Muscle layer of colon (tissue), 2 donors: ENCODE results near the gene MLLT6.
A peak's percentile ranks its signal among the peaks of the same experiment; 100 is the strongest.

Experiments
- H3K27ac ChIP-seq: one replicate; pipeline ENCODE4 v1.7.0; 2013; ENCODE audit warnings: low read depth, mild to moderate bottlenecking, low read length, moderate library complexity
- H3K27me3 ChIP-seq, 2 donors: one replicate each; pipeline ENCODE4 v1.7.0; 2013; ENCODE audit warnings: low read length in 2 of 2, mild to moderate bottlenecking in 2 of 2; ENCODE audit not compliant: insufficient read depth in 2 of 2, control insufficient read depth in 1 of 2
- H3K36me3 ChIP-seq: one replicate; pipeline ENCODE4 v1.7.0; 2013; ENCODE audit warnings: mild to moderate bottlenecking, low read length; ENCODE audit not compliant: insufficient read depth
- H3K4me1 ChIP-seq: one replicate; pipeline ENCODE4 v1.7.0; 2013; ENCODE audit warnings: mild to moderate bottlenecking, low read length; ENCODE audit not compliant: insufficient read depth
- H3K4me3 ChIP-seq, 2 donors: one replicate each; pipeline ENCODE4 v1.7.0; 2013; ENCODE audit warnings: low read length in 2 of 2, low read depth in 1 of 2, mild to moderate bottlenecking in 1 of 2, moderate library complexity in 1 of 2
- H3K9ac ChIP-seq: one replicate; pipeline ENCODE4 v1.7.0; 2013; ENCODE audit warnings: low read length
- H3K9me3 ChIP-seq: one replicate; pipeline ENCODE4 v1.7.0; 2013; ENCODE audit warnings: mild to moderate bottlenecking, low read length
- donor health status: abdominal sarcoma.
- donor health status: Adenocarcinoma of cecum.

The MLLT6 gene

GRCh38 chr17:38703742-38704605, 1.1 kb upstream of the MLLT6 start:
- Histone ChIP-seq H3K9me3 (no peaks in the 10 kb centered on the region), H3K4me1 (peaks cover 35% of the 10 kb centered on the region)

GRCh38 chr17:38705523-38705802, 390 bp downstream of the MLLT6 start:
- H3K9me3 ChIP-seq, result no peaks in the 10 kb centered on the region
- H3K9ac ChIP-seq, result no peak overlapping the region
- H3K27ac ChIP-seq, result peak overlapping the region; percentile 94
- peaks cover 22% of the 10 kb centered on the region for H3K36me3 ChIP-seq
- H3K4me1 ChIP-seq, result peaks cover 35% of the 10 kb centered on the region
- peak overlapping the region; percentile 85 to 98 for H3K4me3 ChIP-seq
- H3K27me3 ChIP-seq, result no peaks in the 10 kb centered on the region

More at GRCh38 chr17:38703742-38704605, 1.1 kb upstream of the MLLT6 start:
- no peaks in the 10 kb centered on the region for H3K27me3 ChIP-seq
- peak overlapping the region; percentile 97 for H3K27ac ChIP-seq
- H3K36me3 ChIP-seq, result peaks cover 7% of the 10 kb centered on the region
- H3K4me3 ChIP-seq, result peak overlapping the region; percentile 75 to 96
- H3K9ac ChIP-seq, result peak overlapping the region; percentile 97

GRCh38 chr17:38705803-38706504, 881 bp downstream of the MLLT6 start:
- H3K27ac ChIP-seq, result peak overlapping the region; percentile 94
- peaks cover 34% of the 10 kb centered on the region for H3K4me1 ChIP-seq
- H3K4me3 ChIP-seq, result peak overlapping the region; percentile 85 to 98
- H3K9ac ChIP-seq, result peak overlapping the region; percentile 65
- H3K27me3 ChIP-seq, result no peaks in the 10 kb centered on the region
- no peaks in the 10 kb centered on the region for H3K9me3 ChIP-seq
- peaks cover 27% of the 10 kb centered on the region for H3K36me3 ChIP-seq

- H3K27ac ChIP-seq, result peak overlapping the region; percentile 94
- H3K36me3 ChIP-seq, result peaks cover 34% of the 10 kb centered on the region
- peak overlapping the region; percentile 65 for H3K9ac ChIP-seq
- peaks cover 27% of the 10 kb centered on the region for H3K4me1 ChIP-seq
- H3K27me3 ChIP-seq, result no peaks in the 10 kb centered on the region
- peak overlapping the region; percentile 85 to 98 for H3K4me3 ChIP-seq
- no peaks in the 10 kb centered on the region for H3K9me3 ChIP-seq
Observed at GRCh38 chr17:38706505-38707216, 1.6 kb downstream of the MLLT6 start.

- Histone ChIP-seq H3K9me3 (no peaks in the 10 kb centered on the region), H3K9ac (no peak overlapping the region), H3K27ac (peak overlapping the region; percentile 1), H3K36me3 (peaks cover 45% of the 10 kb centered on the region), H3K4me1 (peaks cover 24% of the 10 kb centered on the region), H3K27me3 (no peaks in the 10 kb centered on the region), H3K4me3 (no peak overlapping the region)
Observed at GRCh38 chr17:38707678-38708351, 2.7 kb downstream of the MLLT6 start.

- Histone ChIP-seq H3K9me3 (no peaks in the 10 kb centered on the region), H3K27me3 (no peaks in the 10 kb centered on the region), H3K4me1 (peaks cover 15% of the 10 kb centered on the region), H3K36me3 (peaks cover 60% of the 10 kb centered on the region), H3K4me3 (no peak overlapping the region), H3K9ac (no peak overlapping the region), H3K27ac (no peak overlapping the region)
Observed at GRCh38 chr17:38709104-38709820, 4.2 kb downstream of the MLLT6 start.

- Histone ChIP-seq H3K27me3 (no peaks in the 10 kb centered on the region), H3K27ac (no peak overlapping the region), H3K36me3 (peaks cover 62% of the 10 kb centered on the region), H3K9me3 (no peaks in the 10 kb centered on the region), H3K4me1 (peaks cover 12% of the 10 kb centered on the region), H3K4me3 (no peak overlapping the region), H3K9ac (no peak overlapping the region)
Observed at GRCh38 chr17:38709864-38710603, 5.0 kb downstream of the MLLT6 start.

GRCh38 chr17:38710604-38710962, 5.5 kb downstream of the MLLT6 start:
- peaks cover 12% of the 10 kb centered on the region for H3K4me1 ChIP-seq
- H3K9me3 ChIP-seq, result no peaks in the 10 kb centered on the region
- H3K36me3 ChIP-seq, result peaks cover 65% of the 10 kb centered on the region
- no peak overlapping the region for H3K27ac ChIP-seq
- no peak overlapping the region for H3K4me3 ChIP-seq
- no peaks in the 10 kb centered on the region for H3K27me3 ChIP-seq
- H3K9ac ChIP-seq, result no peak overlapping the region

- H3K4me1 ChIP-seq, result peaks cover 12% of the 10 kb centered on the region
- H3K27ac ChIP-seq, result no peak overlapping the region
- peaks cover 69% of the 10 kb centered on the region for H3K36me3 ChIP-seq
Observed at GRCh38 chr17:38710985-38711384, 5.9 kb downstream of the MLLT6 start.

GRCh38 chr17:38711792-38712571, 6.9 kb downstream of the MLLT6 start:
- Histone ChIP-seq H3K4me1 (peaks cover 4% of the 10 kb centered on the region), H3K9ac (no peak overlapping the region)

More at GRCh38 chr17:38710985-38711384, 5.9 kb downstream of the MLLT6 start:
- no peak overlapping the region for H3K9ac ChIP-seq
- H3K27me3 ChIP-seq, result no peaks in the 10 kb centered on the region
- no peak overlapping the region for H3K4me3 ChIP-seq
- H3K9me3 ChIP-seq, result no peaks in the 10 kb centered on the region

More at GRCh38 chr17:38711792-38712571, 6.9 kb downstream of the MLLT6 start:
- Histone ChIP-seq H3K4me3 (no peak overlapping the region), H3K36me3 (peaks cover 79% of the 10 kb centered on the region), H3K9me3 (no peaks in the 10 kb centered on the region), H3K27me3 (no peaks in the 10 kb centered on the region), H3K27ac (no peak overlapping the region)
